GM18861 (cell line): ENCODE results near the gene SMAP1.

ENCODE experiments used
- ATAC-seq: cut with Tn5 transposase; IDR thresholded peaks from one replicate; pipeline ENCODE4 v1.9.1; 2021; ENCODE audit not compliant: unreplicated experiment

SMAP1 gene

GRCh38 chr6:70886071-70886470 lies 218.4 kb downstream of the SMAP1 start:
- no peak for ATAC-seq

GRCh38 chr6:70886661-70887060 lies 219.0 kb downstream of the SMAP1 start:
- ATAC-seq = no peak

GRCh38 chr6:70889270-70889669 lies 221.6 kb downstream of the SMAP1 start:
- no peak for ATAC-seq

GRCh38 chr6:70894001-70894400 lies 226.3 kb downstream of the SMAP1 start:
- ATAC-seq = no peak

- no peak for ATAC-seq
Observed at GRCh38 chr6:70900047-70900446, 232.4 kb downstream of the SMAP1 start.

GRCh38 chr6:70901324-70901723 lies 233.6 kb downstream of the SMAP1 start:
- ATAC-seq = no peak

GRCh38 chr6:70903665-70904452 lies 236.2 kb downstream of the SMAP1 start:
- ATAC-seq = no peak

GRCh38 chr6:70905742-70906141 lies 238.1 kb downstream of the SMAP1 start:
- no peak for ATAC-seq
